H1 (cell line): Measurements from ENCODE around the gene N4BP3. TPM values are rescaled to one million over a fixed set of nuclear protein-coding genes. Genes with fewer than 3 reads are reported as not detected.

Experiments
- CTCF ChIP-seq, 3 experiments: IDR thresholded peaks; 1 replicate in 2 of 3; 2 replicates in 1 of 3; pipeline versions ENCODE4 v1.5.1 to v1.6.1; 2011; ENCODE audit warnings: low read length in 3 of 3, mild to moderate bottlenecking in 3 of 3, inconsistent platforms in 2 of 3, low read depth in 1 of 3, moderate library complexity in 1 of 3; ENCODE audit not compliant: insufficient read depth in 1 of 3; ENCODE audit errors: control extremely low read depth in 1 of 3
- USF2 ChIP-seq: IDR thresholded peaks from 2 replicates; pipeline ENCODE4 v1.6.1; 2011; ENCODE audit warnings: low read length, improper control_type of control experiment
- polyA plus RNA-seq, 7 experiments: library from polyadenylated mRNA; depleted of rRNA in 3 of 7; stranded (reverse) in 5 of 7; unstranded in 2 of 7; fragments of >200 nt in 5 of 7; fragments of 200-250 nt in 2 of 7; gene quantifications; 1 replicate in 5 of 7; 2 replicates in 1 of 7; 4 replicates in 1 of 7; pipeline versions ENCODE4 v1.2.1 to v1.2.3, GENCODE V29; 2011 to 2013; ENCODE audit warnings: missing spikeins in 2 of 7, mixed read lengths in 2 of 7
- total RNA-seq: library from RNA; stranded (reverse); fragmentation: NEBNext Ultra II Directional; extraction: Animal tissue kit (Norgen Biotek cat#: 25700); gene quantifications from 2 replicates; pipeline ENCODE4 v1.2.1, GENCODE V29; 2021

N4BP3 gene
- total and polyA plus RNA-seq, 2 of the 8 experiments (the other 6 are each of a cell fraction or from before 2014, with no cell fraction given): 13.1 to 39.2 TPM

- TF ChIP-seq CTCF (IDR thresholded peaks at IDR 0.05; ENCODE audit: control extremely low read depth in 1 of 3, insufficient read depth in 1 of 3, low read depth in 1 of 3, low read length in 3 of 3) (no peak), USF2 (no peak)
These were observed 3.0 kb downstream of the N4BP3 start (continued) for GRCh38 chr5:178116143-178116885.
